GM21390 (cell line): Measurements from ENCODE around the gene PTCH1.

Experiments used
- ATAC-seq: cut with Tn5 transposase; IDR thresholded peaks from one replicate; pipeline ENCODE4 v1.9.1; 2021; ENCODE audit not compliant: unreplicated experiment

The PTCH1 gene

GRCh38 chr9:95512709-95513095 lies 4.1 kb downstream of the PTCH1 start:
- no peak for ATAC-seq

GRCh38 chr9:95511952-95512708 lies 4.6 kb downstream of the PTCH1 start:
- ATAC-seq, result no peak

- no peak for ATAC-seq
Measured at GRCh38 chr9:95511616-95511931, 5.2 kb downstream of the PTCH1 start.

GRCh38 chr9:95510709-95511615 lies 5.8 kb downstream of the PTCH1 start:
- ATAC-seq, result peak; percentile 39

- no peak for ATAC-seq
Measured at GRCh38 chr9:95509851-95510708, 6.7 kb downstream of the PTCH1 start.

GRCh38 chr9:95508968-95509850 lies 7.6 kb downstream of the PTCH1 start:
- ATAC-seq, result peak; percentile 32

GRCh38 chr9:95508242-95508967 lies 8.4 kb downstream of the PTCH1 start:
- peak; percentile 1 for ATAC-seq

GRCh38 chr9:95507464-95508241 lies 9.1 kb downstream of the PTCH1 start:
- no peak for ATAC-seq

GRCh38 chr9:95506678-95507463 lies 9.9 kb downstream of the PTCH1 start:
- peak; percentile 3 for ATAC-seq

GRCh38 chr9:95506428-95506677 lies 10.4 kb downstream of the PTCH1 start:
- peak; percentile 14 for ATAC-seq

GRCh38 chr9:95505717-95506427 lies 10.9 kb downstream of the PTCH1 start:
- no peak for ATAC-seq

- ATAC-seq, result no peak
Measured at GRCh38 chr9:95505072-95505716, 11.6 kb downstream of the PTCH1 start.

- no peak for ATAC-seq
Measured at GRCh38 chr9:95504053-95504963, 12.5 kb downstream of the PTCH1 start.

GRCh38 chr9:95503369-95503768 lies 13.4 kb downstream of the PTCH1 start:
- no peak for ATAC-seq

- no peak for ATAC-seq
Measured at GRCh38 chr9:95502248-95502647, 14.5 kb downstream of the PTCH1 start.

- ATAC-seq, result no peak
Measured at GRCh38 chr9:95499847-95500246, 16.9 kb downstream of the PTCH1 start.
